ENCODE data around the gene ECI1. TPM values are rescaled to one million over a fixed set of nuclear protein-coding genes. Genes with fewer than 3 reads are reported as not detected.

ECI1 gene
- polyA plus RNA-seq, 3 donors, result 29.9 to 74.5 (median 52.3) TPM

- Histone ChIP-seq H4K20me1 (ENCODE audit: insufficient read depth, low read length) (peaks cover 38% of the 10 kb centered on the region), H3K4me1 (ENCODE audit: control insufficient read depth in 1 of 2, insufficient read depth in 2 of 2, low read length in 2 of 2) (peaks cover 34 to 40% of the 10 kb centered on the region in 2 donors), H3K4me3 (replicated peaks in 1 of 3; ENCODE audit: low read depth in 2 of 3, low read length in 3 of 3) (no peak overlapping the region), H3K27me3 (ENCODE audit: control insufficient read depth in 2 of 2, insufficient read depth in 2 of 2, low read length in 2 of 2) (no peaks in the 10 kb centered on the region), H3K9ac (ENCODE audit: insufficient read depth, low read length, poor library complexity, severe bottlenecking) (no peak overlapping the region), H2AFZ (ENCODE audit: insufficient read depth, low read depth, low read length, poor library complexity, severe bottlenecking) (no peak overlapping the region), H3K27ac (ENCODE audit: low read depth in 1 of 2, low read length in 2 of 2) (no peak overlapping the region), H3K9me3 (replicated peaks in 1 of 2; ENCODE audit: control insufficient read depth in 1 of 2, insufficient read depth in 1 of 2, low read length in 2 of 2) (no peaks in the 10 kb centered on the region), H3K79me2 (ENCODE audit: insufficient read depth, low read length) (peaks cover 33% of the 10 kb centered on the region), H3K36me3 (replicated peaks in 1 of 2; ENCODE audit: control insufficient read depth in 1 of 2, insufficient read depth in 2 of 2, low read length in 2 of 2) (peaks cover 29 to 38% of the 10 kb centered on the region in 2 donors), H3K4me2 (replicated peaks; ENCODE audit: extremely low read depth, low read length, poor library complexity, severe bottlenecking) (no peak overlapping the region)
- H3K36me3 Mint-ChIP-seq, result peaks cover 23 to 43% of the 10 kb centered on the region in 2 donors
- 98% methylated on average over 7 of the region's 9 CpGs for WGBS (ENCODE audit: insufficient coverage)
- peaks cover 0 to 4% (median 2%) of the 10 kb centered on the region in 3 donors for H3K27me3 Mint-ChIP-seq (ENCODE audit: low read depth in 3 of 3)
- no peak overlapping the region for H3K4me3 Mint-ChIP-seq
- peaks cover 38% of the 10 kb centered on the region for H3K4me1 Mint-ChIP-seq
- no peak for DNase-seq
- no peak for TF ChIP-seq CTCF (IDR thresholded peaks at IDR 0.05)
- intact Hi-C loops (cut with micrococcal nuclease), result loop anchor here (5.0 kb wide), 2 partner anchors 51 to 59 kb away; partner anchors contain the start of genes RNPS1 (in 2 of the 2) and TRAF7 (in 1 of the 2)
- peaks cover 0 to 2% (median 0%) of the 10 kb centered on the region in 7 donors for H3K9me3 Mint-ChIP-seq
- peak overlapping the region in 2 of 7 donors; percentile 13 to 86 for H3K27ac Mint-ChIP-seq
These were observed 43.5 kb downstream of the ECI1 start for GRCh38 chr16:2207872-2208271.

DNA sequence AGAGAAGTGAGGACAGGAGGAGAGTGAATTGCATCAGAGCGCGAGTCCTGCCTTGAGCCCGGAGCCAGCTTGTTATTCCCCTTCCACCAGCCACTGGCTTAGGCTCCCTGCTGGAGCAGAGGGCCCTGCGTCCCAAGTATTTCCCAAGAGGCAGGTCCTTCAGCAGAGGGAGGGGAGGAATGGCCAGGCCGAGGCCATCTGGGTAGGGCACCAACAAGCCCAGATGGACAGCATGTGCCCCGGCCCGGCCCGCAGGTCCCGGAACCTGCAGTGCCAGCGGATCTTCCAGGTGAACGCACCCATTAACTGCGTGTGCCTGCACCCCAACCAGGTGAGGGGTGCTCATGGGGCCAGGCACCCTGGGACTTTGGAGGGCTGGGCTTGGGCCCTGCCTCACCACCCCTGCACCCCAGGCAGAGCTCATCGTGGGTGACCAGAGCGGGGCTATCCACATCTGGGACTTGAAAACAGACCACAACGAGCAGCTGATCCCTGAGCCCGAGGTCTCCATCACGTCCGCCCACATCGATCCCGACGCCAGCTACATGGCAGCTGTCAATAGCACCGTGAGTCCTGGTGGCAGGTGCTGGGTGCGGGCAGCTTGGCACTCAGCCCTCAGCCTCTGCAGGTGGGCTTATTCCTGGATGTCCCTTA is 44.5 kb downstream of the ECI1 start:
- Histone ChIP-seq H3K27me3 (ENCODE audit: control insufficient read depth in 2 of 2, insufficient read depth in 2 of 2, low read length in 2 of 2) (no peaks in the 10 kb centered on the region), H3K36me3 (replicated peaks in 1 of 2; ENCODE audit: control insufficient read depth in 1 of 2, insufficient read depth in 2 of 2, low read length in 2 of 2) (peaks cover 27 to 35% of the 10 kb centered on the region in 2 donors), H3K4me3 (replicated peaks in 1 of 3; ENCODE audit: low read depth in 2 of 3, low read length in 3 of 3) (no peak overlapping the region), H3K9me3 (replicated peaks in 1 of 2; ENCODE audit: control insufficient read depth in 1 of 2, insufficient read depth in 1 of 2, low read length in 2 of 2) (no peaks in the 10 kb centered on the region), H3K4me1 (ENCODE audit: control insufficient read depth in 1 of 2, insufficient read depth in 2 of 2, low read length in 2 of 2) (peaks cover 24 to 30% of the 10 kb centered on the region in 2 donors), H3K4me2 (replicated peaks; ENCODE audit: extremely low read depth, low read length, poor library complexity, severe bottlenecking) (peak overlapping the region; percentile 95), H3K79me2 (ENCODE audit: insufficient read depth, low read length) (peaks cover 26% of the 10 kb centered on the region), H2AFZ (ENCODE audit: insufficient read depth, low read depth, low read length, poor library complexity, severe bottlenecking) (no peak overlapping the region), H4K20me1 (ENCODE audit: insufficient read depth, low read length) (peaks cover 28% of the 10 kb centered on the region), H3K9ac (ENCODE audit: insufficient read depth, low read length, poor library complexity, severe bottlenecking) (no peak overlapping the region), H3K27ac (ENCODE audit: low read depth in 1 of 2, low read length in 2 of 2) (no peak overlapping the region)
- Mint-ChIP-seq H3K27ac (peak overlapping the region in 3 of 7 donors; percentile 59 to 76 (median 75)), H3K27me3 (ENCODE audit: low read depth in 3 of 3) (peaks cover 0 to 2% (median under 1%) of the 10 kb centered on the region in 3 donors), H3K36me3 (peaks cover 19 to 39% of the 10 kb centered on the region in 2 donors), H3K9me3 (peaks cover 0 to 3% (median 0%) of the 10 kb centered on the region in 7 donors), H3K4me1 (peaks cover 29% of the 10 kb centered on the region), H3K4me3 (no peak overlapping the region)
- no peak for TF ChIP-seq CTCF (IDR thresholded peaks at IDR 0.05)
- intact Hi-C loops (cut with micrococcal nuclease), result loop anchor here (5.0 kb wide), 2 partner anchors 50 to 60 kb away; partner anchors contain the start of genes RNPS1 (in 2 of the 2) and TRAF7 (in 1 of the 2)
- no peak for DNase-seq
- 93% methylated on average over 20 of the region's 23 CpGs for WGBS (ENCODE audit: insufficient coverage)
